ENCODE results near the gene DYNC2I2. TPM values are rescaled to one million over a fixed set of nuclear protein-coding genes. Genes with fewer than 3 reads are reported as not detected.
"Not testable (repeated sequence)": the region's sequence is repeated elsewhere in the genome, so short reads cannot be mapped to it uniquely, and the experiment has no call there.

Gene DYNC2I2
- total RNA-seq, 1 experiment from 2014 or later: 218 TPM

GRCh38 chr9:128688501-128689292 is 32.0 kb upstream of the DYNC2I2 start, which contains the start of gene SET:
TSS of gene SET (plus strand) at chr9:128689222. CDS start at chr9:128689583, 361 bp downstream.
- in situ Hi-C loops (cut with HindIII; ENCODE audit: low pct_unique_long_range_greater_than_20kb, low sequenced_read_pairs): no loop called here
- DNase-seq (ENCODE audit: low read depth): peak; percentile 95

GRCh38 chr9:128687453-128687852 is 30.8 kb upstream of the DYNC2I2 start:
- in situ Hi-C loops (cut with HindIII; ENCODE audit: low pct_unique_long_range_greater_than_20kb, low sequenced_read_pairs): no loop called here
- DNase-seq (ENCODE audit: low read depth): no peak

- DNase-seq (ENCODE audit: low read depth): no peak
- in situ Hi-C loops (cut with HindIII; ENCODE audit: low pct_unique_long_range_greater_than_20kb, low sequenced_read_pairs): no loop called here
Observed at GRCh38 chr9:128685636-128686489, 29.2 kb upstream of the DYNC2I2 start.

GRCh38 chr9:128684325-128685199 is 27.9 kb upstream of the DYNC2I2 start:
- peak; percentile 82 for DNase-seq (ENCODE audit: low read depth)
- in situ Hi-C loops (cut with HindIII; ENCODE audit: low pct_unique_long_range_greater_than_20kb, low sequenced_read_pairs): no loop called here

- in situ Hi-C loops (cut with HindIII; ENCODE audit: low pct_unique_long_range_greater_than_20kb, low sequenced_read_pairs): no loop called here
Observed at GRCh38 chr9:128684065-128684324, 27.3 kb upstream of the DYNC2I2 start.

GRCh38 chr9:128683340-128684064 is 26.9 kb upstream of the DYNC2I2 start:
- in situ Hi-C loops (cut with HindIII; ENCODE audit: low pct_unique_long_range_greater_than_20kb, low sequenced_read_pairs): no loop called here
- DNase-seq (ENCODE audit: low read depth): peak; percentile 67

More at GRCh38 chr9:128684065-128684324, 27.3 kb upstream of the DYNC2I2 start:
- no peak for DNase-seq (ENCODE audit: low read depth)

- in situ Hi-C loops (cut with HindIII; ENCODE audit: low pct_unique_long_range_greater_than_20kb, low sequenced_read_pairs): no loop called here
- no peak for DNase-seq (ENCODE audit: low read depth)
Observed at GRCh38 chr9:128677794-128678193, 21.1 kb upstream of the DYNC2I2 start.

- in situ Hi-C loops (cut with HindIII; ENCODE audit: low pct_unique_long_range_greater_than_20kb, low sequenced_read_pairs): no loop called here
- no peak for DNase-seq (ENCODE audit: low read depth)
Observed at GRCh38 chr9:128675382-128675781, 18.7 kb upstream of the DYNC2I2 start.

GRCh38 chr9:128669786-128670185 is 13.1 kb upstream of the DYNC2I2 start:
- in situ Hi-C loops (cut with HindIII; ENCODE audit: low pct_unique_long_range_greater_than_20kb, low sequenced_read_pairs): no loop called here
- no peak for DNase-seq (ENCODE audit: low read depth)

- in situ Hi-C loops (cut with HindIII; ENCODE audit: low pct_unique_long_range_greater_than_20kb, low sequenced_read_pairs); DNase-seq (ENCODE audit: low read depth): not testable (repeated sequence)
Observed at GRCh38 chr9:128666481-128666941, 9.9 kb upstream of the DYNC2I2 start.

- no peak for DNase-seq (ENCODE audit: low read depth)
- in situ Hi-C loops (cut with HindIII; ENCODE audit: low pct_unique_long_range_greater_than_20kb, low sequenced_read_pairs): no loop called here
Observed at GRCh38 chr9:128657796-128658195, 1.1 kb upstream of the DYNC2I2 start.

GRCh38 chr9:128657344-128657704 is 677 bp upstream of the DYNC2I2 start:
- in situ Hi-C loops (cut with HindIII; ENCODE audit: low pct_unique_long_range_greater_than_20kb, low sequenced_read_pairs): no loop called here
- DNase-seq (ENCODE audit: low read depth): no peak

GRCh38 chr9:128654481-128654880 is 2.2 kb downstream of the DYNC2I2 start:
- DNase-seq (ENCODE audit: low read depth): no peak
- in situ Hi-C loops (cut with HindIII; ENCODE audit: low pct_unique_long_range_greater_than_20kb, low sequenced_read_pairs): no loop called here

GRCh38 chr9:128653908-128654307 is 2.7 kb downstream of the DYNC2I2 start:
- in situ Hi-C loops (cut with HindIII; ENCODE audit: low pct_unique_long_range_greater_than_20kb, low sequenced_read_pairs): no loop called here
- DNase-seq (ENCODE audit: low read depth): no peak

- in situ Hi-C loops (cut with HindIII; ENCODE audit: low pct_unique_long_range_greater_than_20kb, low sequenced_read_pairs): no loop called here
- no peak for DNase-seq (ENCODE audit: low read depth)
Observed at GRCh38 chr9:128651798-128652197, 4.8 kb downstream of the DYNC2I2 start.

- not testable (repeated sequence) for DNase-seq (ENCODE audit: low read depth)
Observed at GRCh38 chr9:128648206-128648605, 8.4 kb downstream of the DYNC2I2 start.

GRCh38 chr9:128643519-128644300 is 12.9 kb downstream of the DYNC2I2 start:
- in situ Hi-C loops (cut with HindIII; ENCODE audit: low pct_unique_long_range_greater_than_20kb, low sequenced_read_pairs): no loop called here
- DNase-seq (ENCODE audit: low read depth): no peak

More at GRCh38 chr9:128648206-128648605, 8.4 kb downstream of the DYNC2I2 start:
- in situ Hi-C loops (cut with HindIII; ENCODE audit: low pct_unique_long_range_greater_than_20kb, low sequenced_read_pairs): not testable (repeated sequence)
